HepG2 (cell line): ENCODE measurements around the gene MGA. TPM values are rescaled to one million over a fixed set of nuclear protein-coding genes. Genes with fewer than 3 reads are reported as not detected.
A peak's percentile ranks its signal among the peaks of the same experiment; 100 is the strongest.

Source experiments
- ATAC-seq: fragments of 200-7000 bp; cut with Tn5 transposase; 3 replicates; pipeline ENCODE4 v1.9.1; 2020; ENCODE audit warnings: mild to moderate bottlenecking, moderate library complexity
- BruUV-seq: library from RNA; stranded (reverse); fragments of 400-500 nt; replicated peaks from 2 replicates; lab custom pipeline; 2021; lab: Mats Ljungman, UMichigan
- CTCF ChIA-PET: fragments of 300-600 bp; formaldehyde crosslinking; extraction: SDS; loops from one replicate; lab custom pipeline; 2021; ENCODE audit warnings: low total read pairs, inconsistent platforms, low intra/inter-chr PET ratio; lab: Yijun Ruan, JAX
- POLR2A ChIA-PET: fragments of 350-600 bp; sonication (Branson Sonifier 250); formaldehyde crosslinking; loops from one replicate; lab custom pipeline; 2020; ENCODE audit warnings: antibody characterized with exemption, inconsistent platforms; lab: Yijun Ruan, JAX
- DNase-seq: peaks from one replicate; pipeline ENCODE4 v3.0.0-alpha.2; 2015; ENCODE audit warnings: low spot score
- FAIRE-seq: peaks from 3 replicates; lab custom pipeline; 2011; peaks lifted over from hg19 to GRCh38; lab: Jason Lieb, UNC
- H2AFZ ChIP-seq: one replicate; pipeline ENCODE4 v1.6.1; 2011; ENCODE audit warnings: low read length, inconsistent platforms
- H3K27ac ChIP-seq: fragments of 300-600 bp; 3 replicates; pipeline ENCODE4 v1.8.0; 2011; ENCODE audit warnings: mixed run types, mild to moderate bottlenecking, mixed read lengths, low read length, inconsistent platforms; ENCODE audit not compliant: insufficient read depth; ENCODE audit errors: extremely low read length
- H3K27me3 ChIP-seq, 2 experiments: fragments of 200-600 bp in 1 of 2; 2 replicates in 1 of 2; 3 replicates in 1 of 2; pipeline versions ENCODE4 v1.6.0 to v1.8.0; 2011; ENCODE audit warnings: low read length in 2 of 2, mild to moderate bottlenecking in 2 of 2, moderate library complexity in 2 of 2, inconsistent platforms in 1 of 2; ENCODE audit not compliant: insufficient read depth in 2 of 2, control insufficient read depth in 1 of 2
- H3K36me3 ChIP-seq, 2 experiments: fragments of 200-600 bp in 1 of 2; replicated peaks in 1 of 2; 2 replicates in 1 of 2; 3 replicates in 1 of 2; pipeline versions ENCODE4 v1.5.1 to v1.8.0; 2011; ENCODE audit warnings: low read length in 2 of 2, inconsistent platforms in 1 of 2; ENCODE audit not compliant: insufficient read depth in 2 of 2, control insufficient read depth in 1 of 2
- H3K4me1 ChIP-seq: 2 replicates; pipeline ENCODE4 v1.5.1; 2012; ENCODE audit warnings: low read length, inconsistent platforms; ENCODE audit not compliant: insufficient read depth
- H3K4me2 ChIP-seq: 2 replicates; pipeline ENCODE4 v1.6.0; 2011; ENCODE audit warnings: low read depth, low read length, inconsistent platforms
- H3K4me3 ChIP-seq, 3 experiments: fragments of 200-600 bp in 1 of 3; sonication (generic), shearing (Covaris generic) in 1 of 3; replicated peaks in 1 of 3; 2 replicates each; pipeline ENCODE4 v1.5.1; 2011 to 2016; ENCODE audit warnings: low read length in 3 of 3, inconsistent platforms in 2 of 3, low read depth in 2 of 3, mild to moderate bottlenecking in 2 of 3, control low read depth in 1 of 3, mixed read lengths in 1 of 3; ENCODE audit not compliant: insufficient read depth in 1 of 3
- H3K79me2 ChIP-seq: one replicate; pipeline ENCODE4 v1.6.1; 2011; ENCODE audit warnings: low read length, inconsistent platforms; ENCODE audit not compliant: insufficient read depth
- H3K9ac ChIP-seq: 2 replicates; pipeline ENCODE4 v1.6.0; 2011; ENCODE audit warnings: mild to moderate bottlenecking, low read depth, low read length, inconsistent platforms; ENCODE audit not compliant: insufficient read depth
- H3K9me3 ChIP-seq: 2 replicates; pipeline ENCODE4 v1.5.1; 2012; ENCODE audit warnings: mild to moderate bottlenecking, low read length
- H4K20me1 ChIP-seq: 2 replicates; pipeline ENCODE4 v1.6.0; 2011; ENCODE audit warnings: inconsistent platforms, mild to moderate bottlenecking, low read length, moderate library complexity; ENCODE audit not compliant: insufficient read depth
- BCLAF1 ChIP-seq: fragments of 450-650 bp; IDR thresholded peaks from 2 replicates; pipeline ENCODE4 v1.6.1; 2017; ENCODE audit warnings: mild to moderate bottlenecking
- ELK4 ChIP-seq: sonication (generic); formaldehyde crosslinking; IDR thresholded peaks from 2 replicates; pipeline ENCODE4 v1.9.0; 2021; ENCODE audit warnings: missing genetic modification reagents, borderline replicate concordance
- FOXO1 ChIP-seq: sonication (generic); formaldehyde crosslinking; IDR thresholded peaks from 2 replicates; pipeline ENCODE4 v1.4.0; 2020; ENCODE audit warnings: missing genetic modification reagents
- IRF9 ChIP-seq: sonication (generic); formaldehyde crosslinking; IDR thresholded peaks from 2 replicates; pipeline ENCODE4 v1.8.0; 2022; ENCODE audit warnings: missing genetic modification reagents, mild to moderate bottlenecking, borderline replicate concordance
- MYC ChIP-seq: sonication (generic); formaldehyde crosslinking; IDR thresholded peaks from 2 replicates; pipeline ENCODE4 v1.9.0; 2021; ENCODE audit warnings: missing genetic modification reagents, borderline replicate concordance
- PITX1 ChIP-seq: sonication (generic); formaldehyde crosslinking; IDR thresholded peaks from 2 replicates; pipeline ENCODE4 v1.5.1; 2020; ENCODE audit warnings: mild to moderate bottlenecking, missing genetic modification reagents
- SIX1 ChIP-seq: sonication (generic); formaldehyde crosslinking; IDR thresholded peaks from 2 replicates; pipeline ENCODE4 v1.4.0; 2020; ENCODE audit warnings: missing genetic modification reagents, borderline replicate concordance
- THAP8 ChIP-seq: sonication (generic); formaldehyde crosslinking; IDR thresholded peaks from 2 replicates; pipeline ENCODE4 v1.5.1; 2020; ENCODE audit warnings: missing genetic modification reagents, mild to moderate bottlenecking, borderline replicate concordance
- THRA ChIP-seq: sonication (generic); formaldehyde crosslinking; IDR thresholded peaks from 2 replicates; pipeline ENCODE4 v1.4.0; 2020; ENCODE audit warnings: missing genetic modification reagents, borderline replicate concordance
- ZMAT3 ChIP-seq: sonication (generic); formaldehyde crosslinking; conservative IDR thresholded peaks from 2 replicates; pipeline ENCODE4 v1.7.0; 2021; ENCODE audit warnings: missing genetic modification reagents
- ZNF317 ChIP-seq: sonication (generic); formaldehyde crosslinking; IDR thresholded peaks from 2 replicates; pipeline ENCODE4 v1.5.0; 2020; ENCODE audit warnings: mild to moderate bottlenecking, missing genetic modification reagents
- ZNF367 ChIP-seq: sonication (generic); formaldehyde crosslinking; IDR thresholded peaks from 2 replicates; pipeline ENCODE4 v1.4.0; 2020; ENCODE audit warnings: missing genetic modification reagents, borderline replicate concordance
- ZNF431 ChIP-seq: sonication (generic); formaldehyde crosslinking; IDR thresholded peaks from 2 replicates; pipeline ENCODE4 v1.9.0; 2022; ENCODE audit warnings: missing genetic modification reagents, low read depth, mild to moderate bottlenecking, borderline replicate concordance
- ZNF672 ChIP-seq: sonication (generic); formaldehyde crosslinking; IDR thresholded peaks from 2 replicates; pipeline ENCODE4 v1.8.1; 2022; ENCODE audit warnings: missing genetic modification reagents
- ZSCAN21 ChIP-seq: sonication (generic); formaldehyde crosslinking; IDR thresholded peaks from 2 replicates; pipeline ENCODE4 v1.8.0; 2022; ENCODE audit warnings: mild to moderate bottlenecking, missing genetic modification reagents, moderate library complexity, borderline replicate concordance
- ZSCAN30 ChIP-seq: sonication (generic); formaldehyde crosslinking; IDR thresholded peaks from 2 replicates; pipeline ENCODE4 v1.5.0; 2020; ENCODE audit warnings: mild to moderate bottlenecking, missing genetic modification reagents
- WGBS: methylation state at CpG from one replicate; pipeline ENCODE4 v1.1.6; 2017; ENCODE audit warnings: low lambda C conversion rate; 5-methylcytosine and 5-hydroxymethylcytosine counted together
- in situ Hi-C: cut with HindIII; loops from 2 replicates; pipeline ENCODE4 v1.10.0; 2017; ENCODE audit warnings: low pct_unique_long_range_greater_than_20kb; ENCODE audit not compliant: extremely low pct_ligation_motif_present
- intact Hi-C: fragments of 100-400 bp; cut with micrococcal nuclease; formaldehyde crosslinking; loops from one replicate; pipeline ENCODE4 v1.10.0; 2022; ENCODE audit not compliant: unreplicated experiment
- polyA plus RNA-seq, 8 experiments: library from polyadenylated mRNA; depleted of rRNA in 3 of 8; stranded (reverse) in 7 of 8; unstranded in 1 of 8; fragments of >200 nt; fragmentation: Illumina TruSeq in 4 of 8; extraction: Trizol in 4 of 8; gene quantifications; 2 replicates each; pipeline versions ENCODE4 v1.2.1 to v1.2.3, GENCODE V29; 2011 to 2016; ENCODE audit warnings: low read depth in 4 of 8, missing spikeins in 1 of 8, mixed read lengths in 1 of 8; ENCODE audit not compliant: insufficient read depth in 1 of 8
- total RNA-seq, 5 experiments: library from RNA; depleted of rRNA; stranded (reverse); fragments of >200 nt; fragmentation: Illumina TruSeq; extraction: Trizol; gene quantifications; 2 replicates each; pipeline ENCODE4 v1.2.3, GENCODE V29; 2016; ENCODE audit warnings: low read depth in 1 of 5

The MGA gene
- total and polyA plus RNA-seq, 2 of the 13 experiments (the other 11 are each of a cell fraction or from before 2014, with no cell fraction given): 5.3 to 59.0 TPM

- WGBS: 0% methylated on average over 17 of the region's 44 CpGs
- Histone ChIP-seq H3K36me3 (no peaks in the 10 kb centered on the region), H4K20me1 (peaks cover 30% of the 10 kb centered on the region), H3K27ac (peak overlapping the region; percentile 80), H2AFZ (no peak overlapping the region), H3K79me2 (peaks cover 78% of the 10 kb centered on the region), H3K4me2 (peak overlapping the region; percentile 95), H3K9ac (peak overlapping the region; percentile 70), H3K4me1 (peaks cover 52% of the 10 kb centered on the region), H3K4me3 (peak overlapping the region; percentile 54 to 76 (median 61)), H3K27me3 (no peaks in the 10 kb centered on the region; a peak in 1 of 5 replicates), H3K9me3 (no peaks in the 10 kb centered on the region)
- intact Hi-C loops (no loop called here), in situ Hi-C loops (no loop called here)
- BruUV-seq: no TSS peak
- peak; percentile 83 for ATAC-seq
- peak; percentile 74 for DNase-seq
- ChIA-PET POLR2A (interaction anchor here (1.0 to 1.4 kb wide), 2 partner anchors 14 to 19 kb away, joined by 3 to 4 read pairs; no protein-coding TSS in a partner anchor), CTCF (no interaction called here)
- peak; percentile 79 for FAIRE-seq
- TF ChIP-seq ZNF367: no peak
- TF ChIP-seq ZNF317 (CRISPR knock-in tag): 0 out of 2 replicates have a peak, but pooled peaks have one; percentile 8
- TF ChIP-seq ELK4 (CRISPR knock-in tag): no peak
- TF ChIP-seq ZNF672 (CRISPR knock-in tag): no peak
- TF ChIP-seq MYC: peak; percentile 68; the same call in 1 of the 2 replicates
- no peak for TF ChIP-seq ZSCAN30 (CRISPR knock-in tag)
- no peak for TF ChIP-seq ZNF431 (CRISPR knock-in tag)
- no peak for TF ChIP-seq FOXO1
- TF ChIP-seq BCLAF1: no peak
- peak; percentile 53; the same call in 1 of the 2 replicates for TF ChIP-seq THAP8 (CRISPR knock-in tag)
- 0 out of 2 replicates have a peak, but pooled peaks have one; percentile 4 for TF ChIP-seq THRA (CRISPR knock-in tag)
- TF ChIP-seq ZSCAN21 (CRISPR knock-in tag): peak; percentile 51; the same call in 1 of the 2 replicates
- TF ChIP-seq IRF9: peak; percentile 50; the same call in 1 of the 2 replicates
- TF ChIP-seq SIX1 (CRISPR knock-in tag): 0 out of 2 replicates have a peak, but pooled peaks have one; percentile 27
- TF ChIP-seq ZMAT3: peak; percentile 36; the same call in 1 of the 2 replicates
- peak; percentile 59; the same call in 1 of the 2 replicates for TF ChIP-seq PITX1 (CRISPR knock-in tag)
Measured at GRCh38 chr15:41661518-41662225, 1.5 kb downstream of the MGA start.
